Measurements from ENCODE around the gene CLEC20A. TPM values are rescaled to one million over a fixed set of nuclear protein-coding genes. Genes with fewer than 3 reads are reported as not detected.
A peak's percentile ranks its signal among the peaks of the same experiment; 100 is the strongest.

The CLEC20A gene
- total and polyA plus RNA-seq, 4 experiments from 2014 or later: not detected

DNA sequence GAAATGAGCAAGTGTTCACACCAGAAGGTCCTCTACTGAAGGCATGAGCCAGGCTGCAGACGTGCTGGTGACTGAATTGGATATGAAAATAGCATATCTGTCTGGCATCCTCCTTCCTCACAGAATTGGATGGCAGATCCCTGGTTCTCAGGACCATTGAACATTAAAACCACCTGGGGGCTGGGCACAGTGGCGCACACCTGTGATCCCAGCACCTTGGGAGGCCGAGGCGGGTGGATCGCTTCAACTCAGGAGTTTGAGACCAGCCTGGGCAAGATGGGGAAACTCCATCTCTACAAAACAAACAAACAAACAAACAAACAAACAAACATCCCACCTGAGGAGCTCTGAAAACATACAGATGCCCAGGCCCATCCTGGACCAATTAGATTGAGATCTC, 39.6 kb upstream of the CLEC20A start:
- H3K4me3 Mint-ChIP-seq: no peak overlapping the region
- POLR2A ChIA-PET (ENCODE audit: partially characterized antibody): no interaction called here

GRCh38 chr1:178534137-178534868, 37.5 kb upstream of the CLEC20A start:
- CTCF ChIA-PET (ENCODE audit: partially characterized antibody): interaction anchor here (4.3 to 4.8 kb wide), 2 partner anchors 7 to 469 kb away, joined by 44 to 55 read pairs; no protein-coding TSS in a partner anchor
- H3K27ac Mint-ChIP-seq: no peak overlapping the region
- H3K4me3 Mint-ChIP-seq: no peak overlapping the region
- POLR2A ChIA-PET (ENCODE audit: partially characterized antibody): interaction anchor here (1.4 kb wide), 1 partner anchor 8 kb away, joined by 3 read pairs; no protein-coding TSS in a partner anchor
- Histone ChIP-seq H3K4me1 (ENCODE audit: insufficient read depth, low read length) (peaks cover 6% of the 10 kb centered on the region), H3K4me3 (ENCODE audit: low read length in 2 of 2) (no peak overlapping the region), H3K27me3 (ENCODE audit: insufficient read depth, low read length) (no peaks in the 10 kb centered on the region), H3K9me3 (ENCODE audit: control insufficient read depth in 1 of 2, low read length in 2 of 2) (no peaks in the 10 kb centered on the region), H3K36me3 (ENCODE audit: insufficient read depth, low read length) (no peaks in the 10 kb centered on the region), H3K27ac (ENCODE audit: low read depth, low read length) (no peak overlapping the region)
- DNase-seq: no peak
- no peaks in the 10 kb centered on the region for H3K36me3 Mint-ChIP-seq
- H3K27me3 Mint-ChIP-seq: peaks cover 0 to 1% of the 10 kb centered on the region in 2 donors
- no peaks in the 10 kb centered on the region for H3K9me3 Mint-ChIP-seq
- peaks cover 0 to 6% (median 3%) of the 10 kb centered on the region in 4 donors for H3K4me1 Mint-ChIP-seq
- intact Hi-C loops (cut with micrococcal nuclease): loop anchor here (10.0 kb wide), 1 partner anchor 1280 kb away; no protein-coding TSS in a partner anchor

More for the DNA sequence above, 39.6 kb upstream of the CLEC20A start:
- intact Hi-C loops (cut with micrococcal nuclease): loop anchor here (10.0 kb wide), 1 partner anchor 1278 kb away; no protein-coding TSS in a partner anchor
- peaks cover 3 to 18% (median 7%) of the 10 kb centered on the region in 4 donors for H3K4me1 Mint-ChIP-seq
- no peaks in the 10 kb centered on the region for H3K36me3 ChIP-seq (ENCODE audit: insufficient read depth, low read length)
- peaks cover 0 to 2% (median 0%) of the 10 kb centered on the region in 8 donors for H3K9me3 Mint-ChIP-seq
- peaks cover 0 to 1% of the 10 kb centered on the region in 2 donors for H3K27me3 Mint-ChIP-seq
- H3K36me3 Mint-ChIP-seq: no peaks in the 10 kb centered on the region
- CTCF ChIA-PET (ENCODE audit: partially characterized antibody): interaction anchor here (0.9 to 1.8 kb wide), 5 partner anchors 9 to 467 kb away, joined by 3 to 8 read pairs (median 4); no protein-coding TSS in a partner anchor
- no peak overlapping the region for H3K27ac Mint-ChIP-seq
- H3K27ac ChIP-seq (ENCODE audit: low read depth, low read length): no peak overlapping the region
- no peaks in the 10 kb centered on the region for H3K9me3 ChIP-seq (ENCODE audit: control insufficient read depth in 1 of 2, low read length in 2 of 2)
- H3K27me3 ChIP-seq (ENCODE audit: insufficient read depth, low read length): no peaks in the 10 kb centered on the region
- no peak overlapping the region for H3K4me3 ChIP-seq (ENCODE audit: low read length in 2 of 2)
- peaks cover 6% of the 10 kb centered on the region for H3K4me1 ChIP-seq (ENCODE audit: insufficient read depth, low read length)
- DNase-seq: no peak

DNA sequence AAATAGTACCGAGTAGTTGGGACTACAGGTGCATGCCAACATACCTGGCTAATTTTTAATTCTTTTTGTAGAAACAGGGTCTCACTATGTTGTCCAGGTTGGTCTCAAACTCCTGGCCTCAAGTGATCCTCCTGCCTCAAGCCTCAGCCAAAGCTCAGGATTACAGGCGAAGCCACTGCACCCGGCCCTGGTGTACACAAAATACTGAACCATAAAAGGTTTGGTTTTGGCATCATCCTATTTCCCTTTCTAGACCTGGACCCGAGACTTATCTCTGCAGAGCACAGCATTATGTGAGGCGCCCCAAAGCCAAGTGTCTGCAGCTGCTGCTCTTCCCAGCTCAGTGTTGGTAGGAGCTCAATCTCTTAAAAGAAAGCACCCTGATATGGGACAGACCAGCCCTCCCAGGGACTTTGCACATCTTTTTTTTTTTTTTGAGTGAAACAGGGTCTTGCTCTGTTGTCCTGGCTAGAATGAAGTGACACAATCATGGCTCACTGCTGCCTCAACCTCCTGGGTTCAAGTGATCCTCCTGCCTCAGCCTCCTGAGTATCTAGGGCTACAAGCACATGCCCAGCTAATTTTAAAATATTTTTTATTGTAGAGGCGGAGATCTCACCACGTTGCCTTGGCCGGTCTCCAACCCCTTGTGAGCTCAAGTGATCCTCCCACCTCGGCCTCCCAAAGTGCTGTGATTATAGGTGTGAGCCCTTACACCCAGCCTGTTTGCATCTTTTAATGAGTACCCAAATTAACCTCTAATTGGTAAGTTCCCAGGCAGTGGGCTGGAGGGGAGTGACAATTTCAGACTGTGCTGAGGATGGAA, 36.6 kb upstream of the CLEC20A start:
- H3K27me3 ChIP-seq (ENCODE audit: insufficient read depth, low read length): no peaks in the 10 kb centered on the region

DNA sequence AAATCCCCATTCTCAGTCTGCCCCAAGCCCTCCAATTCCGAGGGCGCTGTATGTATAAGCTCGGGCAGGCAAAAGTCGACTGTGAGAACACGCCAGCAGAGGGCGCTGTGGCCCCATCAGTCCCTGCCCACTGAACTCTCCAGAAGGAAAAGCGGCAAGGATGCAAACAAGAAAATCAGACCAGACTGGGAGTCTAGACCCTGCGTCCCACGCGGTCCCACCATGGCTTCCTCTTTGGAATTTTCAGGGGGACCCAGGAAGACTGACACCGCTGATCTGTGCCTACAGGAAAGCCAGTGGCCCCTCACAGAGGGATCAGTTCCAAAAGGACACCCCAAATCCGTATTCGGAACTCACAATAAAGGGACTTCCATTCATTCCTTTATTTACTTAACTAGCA, 35.6 kb upstream of the CLEC20A start:
- peak overlapping the region in 3 of 7 donors; percentile 18 to 53 (median 43) for H3K27ac Mint-ChIP-seq
- H3K36me3 ChIP-seq (ENCODE audit: insufficient read depth, low read length): no peaks in the 10 kb centered on the region
- H3K4me3 Mint-ChIP-seq: peak overlapping the region in 1 of 8 donors; percentile 16

More for the DNA sequence above, 36.6 kb upstream of the CLEC20A start:
- Histone ChIP-seq H3K27ac (ENCODE audit: low read depth, low read length) (no peak overlapping the region), H3K36me3 (ENCODE audit: insufficient read depth, low read length) (no peaks in the 10 kb centered on the region), H3K4me1 (ENCODE audit: insufficient read depth, low read length) (peaks cover 6% of the 10 kb centered on the region), H3K9me3 (ENCODE audit: control insufficient read depth in 1 of 2, low read length in 2 of 2) (no peaks in the 10 kb centered on the region), H3K4me3 (ENCODE audit: low read length in 2 of 2) (no peak overlapping the region)
- Mint-ChIP-seq H3K36me3 (no peaks in the 10 kb centered on the region), H3K27me3 (peaks cover 0 to 1% of the 10 kb centered on the region in 2 donors), H3K27ac (peak overlapping the region in 1 of 7 donors; percentile 53), H3K4me3 (no peak overlapping the region), H3K4me1 (peaks cover 0 to 6% (median 3%) of the 10 kb centered on the region in 4 donors), H3K9me3 (no peaks in the 10 kb centered on the region)
- ChIA-PET POLR2A (ENCODE audit: partially characterized antibody) (interaction anchor here (0.7 to 1.4 kb wide), 2 partner anchors 9 to 487 kb away, joined by 3 read pairs; no protein-coding TSS in a partner anchor), CTCF (ENCODE audit: partially characterized antibody) (interaction anchor here (1.5 to 4.8 kb wide), 6 partner anchors 8 to 470 kb away, joined by 4 to 55 read pairs (median 12); no protein-coding TSS in a partner anchor)
- intact Hi-C loops (cut with micrococcal nuclease): loop anchor here (10.0 kb wide), 1 partner anchor 1281 kb away; no protein-coding TSS in a partner anchor
- no peak for DNase-seq

GRCh38 chr1:178531887-178532286, 35.1 kb upstream of the CLEC20A start:
- peaks cover 0 to 1% of the 10 kb centered on the region in 2 donors for H3K27me3 Mint-ChIP-seq
- Histone ChIP-seq H3K9me3 (ENCODE audit: control insufficient read depth in 1 of 2, low read length in 2 of 2) (no peaks in the 10 kb centered on the region), H3K27ac (ENCODE audit: low read depth, low read length) (no peak overlapping the region), H3K4me3 (ENCODE audit: low read length in 2 of 2) (no peak overlapping the region), H3K4me1 (ENCODE audit: insufficient read depth, low read length) (peaks cover 6% of the 10 kb centered on the region), H3K36me3 (ENCODE audit: insufficient read depth, low read length) (no peaks in the 10 kb centered on the region), H3K27me3 (ENCODE audit: insufficient read depth, low read length) (no peaks in the 10 kb centered on the region)
- peaks cover 0 to 6% (median 3%) of the 10 kb centered on the region in 4 donors for H3K4me1 Mint-ChIP-seq
- H3K9me3 Mint-ChIP-seq: no peaks in the 10 kb centered on the region
- ChIA-PET POLR2A (ENCODE audit: partially characterized antibody) (no interaction called here), CTCF (ENCODE audit: partially characterized antibody) (interaction anchor here (0.6 to 4.8 kb wide), 14 partner anchors 9 to 835 kb away, joined by 3 to 55 read pairs (median 4); no protein-coding TSS in a partner anchor)
- H3K36me3 Mint-ChIP-seq: no peaks in the 10 kb centered on the region
- H3K4me3 Mint-ChIP-seq: no peak overlapping the region
- intact Hi-C loops (cut with micrococcal nuclease): loop anchor here (1.0 to 10.0 kb wide), 5 partner anchors 10 to 1283 kb away; no protein-coding TSS in a partner anchor
- DNase-seq: peak in 1 of 5 donors; percentile 4
- no peak overlapping the region for H3K27ac Mint-ChIP-seq

More for the DNA sequence above, 35.6 kb upstream of the CLEC20A start:
- no peaks in the 10 kb centered on the region for H3K9me3 Mint-ChIP-seq
- Histone ChIP-seq H3K27me3 (ENCODE audit: insufficient read depth, low read length) (no peaks in the 10 kb centered on the region), H3K4me1 (ENCODE audit: insufficient read depth, low read length) (peaks cover 6% of the 10 kb centered on the region), H3K4me3 (ENCODE audit: low read length in 2 of 2) (no peak overlapping the region), H3K9me3 (ENCODE audit: control insufficient read depth in 1 of 2, low read length in 2 of 2) (no peaks in the 10 kb centered on the region), H3K27ac (ENCODE audit: low read depth, low read length) (no peak overlapping the region)
- H3K27me3 Mint-ChIP-seq: peaks cover 0 to 1% of the 10 kb centered on the region in 2 donors
- intact Hi-C loops (cut with micrococcal nuclease): loop anchor here (1.0 to 10.0 kb wide), 5 partner anchors 10 to 1282 kb away; no protein-coding TSS in a partner anchor
- ChIA-PET POLR2A (ENCODE audit: partially characterized antibody) (interaction anchor here (0.7 to 1.4 kb wide), 2 partner anchors 10 to 488 kb away, joined by 3 read pairs; no protein-coding TSS in a partner anchor), CTCF (ENCODE audit: partially characterized antibody) (interaction anchor here (0.6 to 4.8 kb wide), 14 partner anchors 9 to 835 kb away, joined by 3 to 55 read pairs (median 4); no protein-coding TSS in a partner anchor)
- no peaks in the 10 kb centered on the region for H3K36me3 Mint-ChIP-seq
- DNase-seq: peak; percentile 56 to 64 (median 60)
- peaks cover 0 to 6% (median 3%) of the 10 kb centered on the region in 4 donors for H3K4me1 Mint-ChIP-seq

GRCh38 chr1:178530502-178530901, 33.7 kb upstream of the CLEC20A start:
- H3K27me3 Mint-ChIP-seq: peaks cover 0 to 1% of the 10 kb centered on the region in 2 donors
- peaks cover 0 to 6% (median 3%) of the 10 kb centered on the region in 4 donors for H3K4me1 Mint-ChIP-seq
- Histone ChIP-seq H3K4me3 (ENCODE audit: low read length in 2 of 2) (no peak overlapping the region), H3K36me3 (ENCODE audit: insufficient read depth, low read length) (no peaks in the 10 kb centered on the region), H3K9me3 (ENCODE audit: control insufficient read depth in 1 of 2, low read length in 2 of 2) (no peaks in the 10 kb centered on the region), H3K4me1 (ENCODE audit: insufficient read depth, low read length) (peaks cover 6% of the 10 kb centered on the region), H3K27me3 (ENCODE audit: insufficient read depth, low read length) (no peaks in the 10 kb centered on the region), H3K27ac (ENCODE audit: low read depth, low read length) (no peak overlapping the region)
- H3K4me3 Mint-ChIP-seq: peak overlapping the region in 1 of 8 donors; percentile 40
- CTCF ChIA-PET (ENCODE audit: partially characterized antibody): interaction anchor here (4.3 to 4.8 kb wide), 2 partner anchors 11 to 473 kb away, joined by 44 to 55 read pairs; no protein-coding TSS in a partner anchor
- POLR2A ChIA-PET (ENCODE audit: partially characterized antibody): no interaction called here
- no peak for DNase-seq
- H3K27ac Mint-ChIP-seq: no peak overlapping the region
- H3K36me3 Mint-ChIP-seq: no peaks in the 10 kb centered on the region
- H3K9me3 Mint-ChIP-seq: no peaks in the 10 kb centered on the region
- intact Hi-C loops (cut with micrococcal nuclease): loop anchor here (10.0 kb wide), 1 partner anchor 1284 kb away; no protein-coding TSS in a partner anchor

Measured in CD4-positive, alpha-beta memory T cell (primary cell).